GM23338 (cell line): Measurements from ENCODE around the gene PUDP.

Experiments
- CREB1 ChIP-seq: fragments of 250-450 bp; sonication (Bioruptor Pico); IDR thresholded peaks from 2 replicates; pipeline ENCODE4 v1.5.0; 2020; ENCODE audit warnings: low read depth, mild to moderate bottlenecking, moderate library complexity
- EZH2 ChIP-seq: fragments of 200-600 bp; sonication (generic); IDR thresholded peaks from one replicate; pipeline ENCODE4 v1.8.0; 2017; ENCODE audit warnings: antibody characterized with exemption, mild to moderate bottlenecking, low read depth; ENCODE audit not compliant: unreplicated experiment
- EZH2phosphoT487 ChIP-seq: fragments of 200-600 bp; sonication (generic); IDR thresholded peaks from one replicate; pipeline ENCODE4 v1.8.1; 2018; ENCODE audit warnings: antibody characterized with exemption; ENCODE audit not compliant: unreplicated experiment
- JUNB ChIP-seq: IDR thresholded peaks from one replicate; pipeline ENCODE4 v1.6.1; 2016; ENCODE audit warnings: antibody characterized with exemption; ENCODE audit not compliant: unreplicated experiment
- NANOG ChIP-seq: IDR thresholded peaks from 2 replicates; pipeline ENCODE4 v1.6.1; 2016; ENCODE audit warnings: antibody characterized with exemption, borderline replicate concordance
- POLR2AphosphoS5 ChIP-seq: IDR thresholded peaks from 2 replicates; pipeline ENCODE4 v1.6.1; 2016; ENCODE audit warnings: antibody characterized with exemption, low read depth
- STAT1 ChIP-seq: IDR thresholded peaks from one replicate; pipeline ENCODE4 v1.6.1; 2016; ENCODE audit warnings: antibody characterized with exemption; ENCODE audit not compliant: unreplicated experiment
- ZNF114 ChIP-seq: fragments of 250-450 bp; sonication (Bioruptor Pico); IDR thresholded peaks from 2 replicates; pipeline ENCODE4 v1.5.0; 2020; ENCODE audit warnings: mild to moderate bottlenecking, moderate library complexity
- ZNF331 ChIP-seq: fragments of 250-450 bp; sonication (Bioruptor Pico); IDR thresholded peaks from 2 replicates; pipeline ENCODE4 v1.5.0; 2020; ENCODE audit warnings: low read depth, mild to moderate bottlenecking, moderate library complexity
- TF ChIP-seq, protein P1 (sequence below), 2 experiments: fragments of 200-600 bp in 1 of 2; sonication (generic) in 1 of 2; conservative IDR thresholded peaks; 2 replicates each; pipeline versions ENCODE4 v1.5.1 to v1.6.1; 2016 to 2017; ENCODE audit warnings: antibody characterized with exemption in 2 of 2, low read depth in 2 of 2, mild to moderate bottlenecking in 2 of 2, moderate library complexity in 1 of 2
- TF ChIP-seq, protein P2 (sequence below): IDR thresholded peaks from one replicate; pipeline ENCODE4 v1.6.1; 2018; ENCODE audit warnings: antibody characterized with exemption; ENCODE audit not compliant: unreplicated experiment
- TF ChIP-seq, protein P3 (sequence below): IDR thresholded peaks from 2 replicates; pipeline ENCODE4 v1.6.1; 2016; ENCODE audit warnings: antibody characterized with exemption

DNA sequence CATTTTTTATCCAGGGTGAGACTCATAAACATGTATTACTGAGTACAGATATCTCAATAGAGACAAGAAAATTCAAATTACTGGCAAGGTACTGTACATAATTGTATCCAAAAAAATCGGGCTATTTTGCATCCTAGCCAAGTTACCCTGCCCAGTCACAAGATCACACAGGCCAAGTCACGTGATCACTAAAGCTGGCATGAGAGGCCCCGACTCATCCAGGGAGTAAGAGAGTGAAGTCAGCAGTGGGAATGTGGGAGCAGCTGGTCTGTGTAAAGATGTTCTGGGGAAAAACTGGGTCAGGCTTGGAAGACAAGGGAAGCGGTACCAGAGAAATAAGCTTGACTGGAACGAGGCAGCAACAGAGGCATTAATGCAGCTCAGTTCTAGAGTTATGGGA lies 119.7 kb downstream of the PUDP start:
- TF ChIP-seq, protein P1, sequence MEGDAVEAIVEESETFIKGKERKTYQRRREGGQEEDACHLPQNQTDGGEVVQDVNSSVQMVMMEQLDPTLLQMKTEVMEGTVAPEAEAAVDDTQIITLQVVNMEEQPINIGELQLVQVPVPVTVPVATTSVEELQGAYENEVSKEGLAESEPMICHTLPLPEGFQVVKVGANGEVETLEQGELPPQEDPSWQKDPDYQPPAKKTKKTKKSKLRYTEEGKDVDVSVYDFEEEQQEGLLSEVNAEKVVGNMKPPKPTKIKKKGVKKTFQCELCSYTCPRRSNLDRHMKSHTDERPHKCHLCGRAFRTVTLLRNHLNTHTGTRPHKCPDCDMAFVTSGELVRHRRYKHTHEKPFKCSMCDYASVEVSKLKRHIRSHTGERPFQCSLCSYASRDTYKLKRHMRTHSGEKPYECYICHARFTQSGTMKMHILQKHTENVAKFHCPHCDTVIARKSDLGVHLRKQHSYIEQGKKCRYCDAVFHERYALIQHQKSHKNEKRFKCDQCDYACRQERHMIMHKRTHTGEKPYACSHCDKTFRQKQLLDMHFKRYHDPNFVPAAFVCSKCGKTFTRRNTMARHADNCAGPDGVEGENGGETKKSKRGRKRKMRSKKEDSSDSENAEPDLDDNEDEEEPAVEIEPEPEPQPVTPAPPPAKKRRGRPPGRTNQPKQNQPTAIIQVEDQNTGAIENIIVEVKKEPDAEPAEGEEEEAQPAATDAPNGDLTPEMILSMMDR (conservative IDR thresholded peaks at IDR 0.05; ENCODE audit: low read depth in 2 of 2): no peak
- TF ChIP-seq NANOG (no peak), POLR2AphosphoS5 (no peak), EZH2 (no peak), CREB1 (CRISPR knock-in tag) (no peak), EZH2phosphoT487 (no peak), ZNF114 (CRISPR knock-in tag) (no peak), STAT1 (no peak), JUNB (no peak), ZNF331 (CRISPR knock-in tag) (no peak)
- TF ChIP-seq, protein P2, sequence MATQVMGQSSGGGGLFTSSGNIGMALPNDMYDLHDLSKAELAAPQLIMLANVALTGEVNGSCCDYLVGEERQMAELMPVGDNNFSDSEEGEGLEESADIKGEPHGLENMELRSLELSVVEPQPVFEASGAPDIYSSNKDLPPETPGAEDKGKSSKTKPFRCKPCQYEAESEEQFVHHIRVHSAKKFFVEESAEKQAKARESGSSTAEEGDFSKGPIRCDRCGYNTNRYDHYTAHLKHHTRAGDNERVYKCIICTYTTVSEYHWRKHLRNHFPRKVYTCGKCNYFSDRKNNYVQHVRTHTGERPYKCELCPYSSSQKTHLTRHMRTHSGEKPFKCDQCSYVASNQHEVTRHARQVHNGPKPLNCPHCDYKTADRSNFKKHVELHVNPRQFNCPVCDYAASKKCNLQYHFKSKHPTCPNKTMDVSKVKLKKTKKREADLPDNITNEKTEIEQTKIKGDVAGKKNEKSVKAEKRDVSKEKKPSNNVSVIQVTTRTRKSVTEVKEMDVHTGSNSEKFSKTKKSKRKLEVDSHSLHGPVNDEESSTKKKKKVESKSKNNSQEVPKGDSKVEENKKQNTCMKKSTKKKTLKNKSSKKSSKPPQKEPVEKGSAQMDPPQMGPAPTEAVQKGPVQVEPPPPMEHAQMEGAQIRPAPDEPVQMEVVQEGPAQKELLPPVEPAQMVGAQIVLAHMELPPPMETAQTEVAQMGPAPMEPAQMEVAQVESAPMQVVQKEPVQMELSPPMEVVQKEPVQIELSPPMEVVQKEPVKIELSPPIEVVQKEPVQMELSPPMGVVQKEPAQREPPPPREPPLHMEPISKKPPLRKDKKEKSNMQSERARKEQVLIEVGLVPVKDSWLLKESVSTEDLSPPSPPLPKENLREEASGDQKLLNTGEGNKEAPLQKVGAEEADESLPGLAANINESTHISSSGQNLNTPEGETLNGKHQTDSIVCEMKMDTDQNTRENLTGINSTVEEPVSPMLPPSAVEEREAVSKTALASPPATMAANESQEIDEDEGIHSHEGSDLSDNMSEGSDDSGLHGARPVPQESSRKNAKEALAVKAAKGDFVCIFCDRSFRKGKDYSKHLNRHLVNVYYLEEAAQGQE: no peak
- TF ChIP-seq, protein P3, sequence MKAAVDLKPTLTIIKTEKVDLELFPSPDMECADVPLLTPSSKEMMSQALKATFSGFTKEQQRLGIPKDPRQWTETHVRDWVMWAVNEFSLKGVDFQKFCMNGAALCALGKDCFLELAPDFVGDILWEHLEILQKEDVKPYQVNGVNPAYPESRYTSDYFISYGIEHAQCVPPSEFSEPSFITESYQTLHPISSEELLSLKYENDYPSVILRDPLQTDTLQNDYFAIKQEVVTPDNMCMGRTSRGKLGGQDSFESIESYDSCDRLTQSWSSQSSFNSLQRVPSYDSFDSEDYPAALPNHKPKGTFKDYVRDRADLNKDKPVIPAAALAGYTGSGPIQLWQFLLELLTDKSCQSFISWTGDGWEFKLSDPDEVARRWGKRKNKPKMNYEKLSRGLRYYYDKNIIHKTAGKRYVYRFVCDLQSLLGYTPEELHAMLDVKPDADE: no peak
